CD1c-positive myeloid dendritic cell (primary cell): ENCODE data around the gene PGA4.
"Not testable (repeated sequence)": the region's sequence is repeated elsewhere in the genome, so short reads cannot be mapped to it uniquely, and the experiment has no call there.

ENCODE experiments used
- DNase-seq: peaks from one replicate; pipeline ENCODE4 v3.0.0-alpha.2; 2016; ENCODE audit errors: extremely low spot score

PGA4 gene

DNA sequence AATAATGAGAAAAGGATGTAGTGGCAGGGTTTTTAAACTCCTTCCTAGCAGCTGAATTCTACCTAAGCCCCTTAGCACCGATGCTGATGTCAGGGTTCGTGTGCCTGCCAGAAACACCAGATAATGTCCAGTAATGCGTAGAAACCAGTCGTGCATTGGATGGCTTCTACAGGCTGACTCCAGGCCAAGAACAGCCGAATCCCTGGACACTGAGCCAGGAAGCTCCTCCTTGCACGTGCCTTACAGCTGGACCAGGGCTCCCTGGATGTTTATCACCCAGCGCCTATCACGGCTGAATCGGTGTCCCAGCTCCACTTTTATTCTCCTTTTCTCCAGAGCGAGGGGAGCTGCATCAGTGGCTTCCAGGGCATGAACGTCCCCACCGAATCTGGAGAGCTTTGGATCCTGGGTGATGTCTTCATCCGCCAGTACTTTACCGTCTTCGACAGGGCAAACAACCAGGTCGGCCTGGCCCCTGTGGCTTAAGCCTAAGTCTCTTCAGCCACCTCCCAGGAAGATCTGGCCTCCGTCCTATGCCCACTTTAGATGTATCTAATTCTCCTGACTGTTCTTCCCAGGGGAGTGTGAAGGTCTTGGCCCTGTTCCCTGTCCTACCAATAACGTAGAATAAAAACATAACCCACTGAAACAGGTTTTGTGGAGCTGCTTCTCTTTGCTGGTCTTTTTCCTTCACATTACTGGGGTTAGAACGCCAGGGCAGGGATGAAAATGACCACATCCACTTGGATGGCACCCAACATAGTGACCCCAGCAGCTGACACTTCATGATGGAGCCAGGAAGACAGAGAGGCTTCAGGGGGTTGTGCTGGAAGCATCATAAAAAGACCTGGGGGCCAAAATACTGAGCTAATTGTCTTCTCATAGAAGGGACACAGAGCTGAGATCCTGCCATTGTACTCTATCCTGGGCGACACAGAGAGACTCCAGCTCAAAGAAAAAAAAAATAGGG lies 28.9 kb downstream of the PGA4 start:
- not testable (repeated sequence) for DNase-seq

DNA sequence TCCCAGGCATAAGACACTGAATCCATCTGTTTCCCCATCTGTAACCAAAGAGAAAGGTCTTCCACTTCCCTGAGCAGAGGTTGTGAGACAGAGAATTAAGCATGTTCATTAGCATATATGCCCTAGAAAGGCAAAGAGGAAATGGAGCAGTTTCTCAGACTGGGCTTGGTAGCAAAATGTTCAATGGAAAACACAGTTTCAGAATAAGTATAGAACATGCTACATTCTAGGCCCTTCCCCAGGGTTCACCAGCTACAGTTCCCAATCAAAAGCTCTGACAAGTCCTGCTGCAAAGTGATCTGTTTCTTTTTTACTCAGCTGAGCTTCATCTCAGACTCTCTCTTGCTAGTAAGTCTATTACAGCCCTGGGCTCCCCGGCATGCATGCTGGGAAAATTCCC lies 30.2 kb downstream of the PGA4 start:
- not testable (repeated sequence) for DNase-seq

DNA sequence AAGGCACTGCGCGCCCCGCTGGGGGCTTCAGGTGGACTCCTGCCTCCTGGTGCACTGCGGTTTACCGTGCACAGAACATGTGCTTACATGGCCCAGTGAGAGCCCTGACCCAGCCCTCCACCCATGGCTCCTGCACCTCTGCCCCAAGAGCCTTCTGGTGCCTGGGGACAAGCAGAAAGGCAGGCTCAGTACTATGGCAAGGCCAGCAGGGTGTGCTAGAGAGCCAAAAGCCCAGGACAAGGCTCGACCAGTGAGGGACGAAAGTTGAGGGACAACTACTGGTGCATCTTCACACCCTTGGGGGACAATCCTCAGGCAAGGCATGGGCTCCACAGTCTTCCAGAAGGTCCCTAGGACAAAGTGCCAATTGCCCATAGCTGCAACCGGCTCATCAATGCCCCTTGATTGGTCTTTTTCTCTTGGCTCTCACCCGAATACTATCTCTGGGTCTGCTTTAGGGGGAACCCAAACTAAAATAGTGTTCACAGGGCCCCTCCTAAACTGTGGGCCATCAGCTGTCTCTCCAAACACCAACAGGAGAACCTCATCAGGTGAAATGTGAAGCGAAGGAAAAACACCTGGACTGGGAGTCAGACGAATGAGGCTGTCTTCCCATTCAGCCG lies 32.4 kb downstream of the PGA4 start:
- peak; percentile 75 for DNase-seq

DNA sequence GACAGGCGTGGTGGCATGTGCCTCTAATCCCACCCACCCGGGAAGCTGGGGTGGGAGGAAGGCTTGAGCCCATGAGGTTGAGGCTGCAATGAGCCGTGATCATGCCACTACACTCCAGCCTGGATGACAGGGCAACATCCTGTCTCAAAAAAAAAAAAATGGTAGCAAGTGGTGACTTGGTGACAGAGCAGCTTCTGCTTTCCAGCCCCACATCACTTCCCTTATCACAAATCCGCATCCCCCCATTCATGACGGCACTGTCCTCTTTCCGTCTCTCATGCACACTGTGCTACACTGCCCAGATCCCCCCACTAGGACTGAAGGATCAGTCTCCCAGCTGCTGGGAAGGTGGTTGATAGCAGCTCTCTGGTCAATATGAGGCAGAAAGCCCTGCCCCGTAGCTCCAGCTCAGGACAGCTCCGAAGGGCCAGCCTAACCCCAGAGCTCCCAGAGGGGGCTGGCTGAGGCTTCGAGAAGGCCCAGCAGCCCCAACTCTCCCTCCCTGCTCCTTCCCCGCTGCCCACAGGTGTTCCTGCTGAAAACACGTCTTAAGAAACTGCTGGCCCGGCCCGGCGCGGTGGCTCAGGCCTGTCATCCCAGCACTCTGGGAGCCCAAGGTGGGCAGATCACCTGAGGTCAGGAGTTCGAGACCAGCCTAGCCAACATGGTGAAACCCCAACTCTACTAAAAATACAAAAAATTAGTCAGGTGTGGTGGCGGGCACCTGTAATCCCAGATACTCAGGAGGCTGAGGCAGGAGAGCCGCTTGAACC lies 34.7 kb downstream of the PGA4 start:
- DNase-seq, result peak; percentile 63

DNA sequence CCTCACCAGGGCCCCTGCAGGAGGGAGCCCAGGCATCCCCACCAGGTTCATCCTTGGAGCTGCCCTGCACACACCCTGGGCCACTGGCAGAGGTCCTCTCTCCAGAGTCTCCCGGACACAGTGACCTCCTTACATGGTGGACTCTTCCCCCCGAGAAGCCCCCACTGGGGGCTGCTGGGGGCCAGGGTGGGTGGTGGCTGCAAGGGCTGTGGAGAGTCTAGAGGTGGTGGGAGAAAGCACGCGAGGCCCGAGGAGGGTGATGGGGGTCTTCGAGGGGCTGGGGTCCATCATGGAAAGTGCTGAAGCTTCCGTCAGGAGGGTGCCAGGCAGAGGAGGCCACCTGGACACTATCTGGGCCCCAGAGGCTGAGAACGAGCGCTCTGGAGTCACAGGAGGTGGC lies 36.4 kb downstream of the PGA4 start:
- DNase-seq, result no peak

DNA sequence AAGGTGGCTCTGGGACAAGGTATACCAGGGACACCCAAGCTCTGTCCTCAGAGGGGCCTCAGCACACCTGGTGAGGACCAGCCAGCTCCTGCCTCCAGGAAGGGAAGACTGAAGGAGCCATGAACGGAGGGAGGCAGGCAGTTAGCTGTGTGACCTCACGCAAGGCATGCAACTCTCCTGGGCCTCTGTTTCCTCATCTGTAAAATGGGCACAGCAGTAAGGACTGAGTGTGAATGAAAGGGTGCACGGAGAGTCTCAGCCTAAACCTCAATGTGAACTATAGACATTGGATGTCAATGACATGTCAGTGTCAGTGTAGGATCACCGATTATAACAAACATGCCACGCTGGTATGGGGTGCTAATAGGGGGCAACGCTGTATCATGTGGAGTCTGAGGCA lies 37.2 kb downstream of the PGA4 start:
- no peak for DNase-seq

DNA sequence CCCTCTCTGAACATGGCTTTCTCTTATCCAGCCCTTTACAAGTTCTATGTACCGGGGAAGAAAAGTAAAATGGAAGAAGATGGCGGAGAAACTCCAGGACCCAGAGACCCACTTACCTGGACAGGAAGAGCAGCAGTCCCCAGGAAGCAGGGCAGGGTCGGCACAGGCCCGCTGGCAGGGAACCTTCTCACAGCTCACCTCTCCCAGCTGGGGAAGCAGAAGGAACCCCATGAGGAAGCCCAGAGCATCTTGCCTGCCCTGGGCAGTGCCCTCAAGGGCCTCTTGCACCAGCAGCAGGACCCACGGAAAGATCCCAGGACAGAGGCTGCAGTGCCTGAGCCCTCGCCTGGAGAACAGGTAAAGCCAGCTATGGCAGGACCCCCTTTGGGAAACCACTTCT lies 42.2 kb downstream of the PGA4 start:
- DNase-seq, result no peak

DNA sequence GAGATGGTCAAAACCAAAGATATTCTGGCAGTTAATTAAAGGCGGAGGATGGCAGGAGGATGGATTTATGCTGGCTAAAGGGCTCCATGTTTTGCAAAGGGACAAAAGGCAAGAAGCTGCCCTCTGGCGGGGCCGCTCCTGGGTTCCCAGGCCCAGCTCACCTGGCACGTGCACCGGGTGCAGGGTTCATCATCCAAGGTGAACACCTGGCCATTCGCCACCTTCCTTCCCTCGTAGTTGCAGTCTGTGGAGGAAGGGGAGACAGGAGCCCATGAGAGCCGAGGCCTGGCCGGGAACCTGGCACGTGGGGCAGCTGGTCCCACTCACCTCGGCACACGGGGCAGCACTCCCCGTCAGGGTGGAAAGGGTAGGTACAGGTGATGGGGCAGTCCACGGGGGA lies 42.6 kb downstream of the PGA4 start:
- no peak for DNase-seq

DNA sequence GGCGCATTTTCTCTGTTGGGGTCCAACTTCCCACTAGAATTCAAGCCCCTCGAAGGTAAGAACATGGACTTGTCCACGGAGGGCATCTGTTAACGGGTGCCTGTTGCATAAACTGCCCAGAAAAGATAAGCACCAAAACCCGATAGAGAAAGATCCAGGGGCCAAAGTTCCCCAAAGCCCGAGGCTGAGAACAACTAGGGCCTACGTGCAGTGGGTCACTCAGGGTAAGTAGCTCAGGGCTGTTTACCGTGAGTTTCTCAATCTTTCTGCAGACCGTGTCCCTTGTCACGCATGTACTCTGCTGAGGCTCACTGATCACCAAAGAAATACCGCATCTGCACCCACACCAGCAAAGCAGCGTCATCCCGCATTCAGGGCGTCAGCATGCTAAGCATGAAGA lies 43.2 kb downstream of the PGA4 start:
- DNase-seq, result no peak

DNA sequence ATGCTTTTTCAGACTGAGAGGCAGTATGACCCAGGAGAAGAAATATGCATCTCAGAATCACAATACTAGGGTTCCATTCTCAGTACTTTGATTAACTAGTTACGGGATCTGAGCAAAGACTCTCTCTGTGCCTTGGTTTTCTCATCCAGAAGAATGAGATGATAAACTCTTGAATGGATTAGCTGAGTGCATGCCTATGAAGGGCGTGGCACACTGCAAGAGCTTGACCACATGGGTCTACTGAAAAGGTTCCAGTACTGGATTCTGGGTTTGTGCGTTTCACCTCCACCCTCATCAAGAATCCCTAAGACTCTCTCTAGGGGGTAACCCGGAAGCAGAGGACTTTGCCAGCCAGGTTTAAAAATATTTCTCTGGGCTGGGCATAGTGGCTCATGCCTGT lies 44.5 kb downstream of the PGA4 start:
- DNase-seq, result no peak

DNA sequence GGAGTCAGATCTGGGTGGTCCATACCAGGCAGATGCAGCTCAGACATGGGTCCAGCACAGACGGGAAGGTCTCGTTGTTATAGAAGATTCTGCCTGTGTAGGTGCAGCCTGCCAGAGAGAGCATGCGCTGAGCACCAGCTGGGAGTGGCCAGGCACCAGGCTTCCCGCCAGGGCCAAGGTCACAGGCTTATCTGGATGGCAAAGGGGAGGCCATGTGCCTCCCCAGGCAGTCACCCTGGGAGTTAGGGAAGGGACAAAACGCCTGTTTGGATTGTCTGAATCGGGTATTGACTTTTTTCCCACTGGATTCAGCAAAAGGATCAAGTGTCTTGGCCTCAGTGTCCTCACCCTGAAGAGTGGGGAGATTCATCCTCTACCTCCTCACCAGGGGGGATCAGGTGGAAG lies 45.3 kb downstream of the PGA4 start:
- no peak for DNase-seq

DNA sequence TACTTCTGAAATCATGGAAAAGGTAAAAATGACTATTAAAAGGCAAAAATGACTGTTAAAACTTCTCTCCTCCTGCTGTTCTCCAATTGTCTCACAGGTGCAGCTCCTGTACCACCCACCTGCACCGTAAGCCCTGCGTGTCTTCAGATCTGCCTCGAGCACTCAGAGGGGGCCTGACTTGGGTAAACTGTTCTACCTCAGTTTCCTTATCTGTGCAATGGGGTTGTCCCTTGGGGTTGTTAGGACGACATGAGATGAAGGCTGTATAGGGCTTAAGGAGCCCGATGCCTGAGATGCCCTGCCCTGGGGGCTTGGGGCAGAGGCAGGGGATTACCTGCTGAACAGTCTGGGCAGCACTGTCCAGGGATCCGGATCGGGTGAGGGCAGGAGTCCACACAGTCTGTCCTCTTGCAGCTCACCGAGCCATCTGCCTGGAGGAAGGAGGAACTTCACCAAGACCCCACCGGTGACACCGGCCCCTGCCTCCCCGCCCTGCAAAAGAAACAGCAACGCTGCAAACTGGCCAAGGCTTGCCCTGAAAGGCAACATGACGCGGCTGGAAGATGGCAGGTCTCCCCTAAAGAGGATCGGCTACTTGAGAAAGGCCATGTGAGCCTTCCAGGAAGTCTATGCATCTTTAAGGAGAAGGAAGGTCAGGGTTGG lies 46.6 kb downstream of the PGA4 start:
- no peak for DNase-seq

DNA sequence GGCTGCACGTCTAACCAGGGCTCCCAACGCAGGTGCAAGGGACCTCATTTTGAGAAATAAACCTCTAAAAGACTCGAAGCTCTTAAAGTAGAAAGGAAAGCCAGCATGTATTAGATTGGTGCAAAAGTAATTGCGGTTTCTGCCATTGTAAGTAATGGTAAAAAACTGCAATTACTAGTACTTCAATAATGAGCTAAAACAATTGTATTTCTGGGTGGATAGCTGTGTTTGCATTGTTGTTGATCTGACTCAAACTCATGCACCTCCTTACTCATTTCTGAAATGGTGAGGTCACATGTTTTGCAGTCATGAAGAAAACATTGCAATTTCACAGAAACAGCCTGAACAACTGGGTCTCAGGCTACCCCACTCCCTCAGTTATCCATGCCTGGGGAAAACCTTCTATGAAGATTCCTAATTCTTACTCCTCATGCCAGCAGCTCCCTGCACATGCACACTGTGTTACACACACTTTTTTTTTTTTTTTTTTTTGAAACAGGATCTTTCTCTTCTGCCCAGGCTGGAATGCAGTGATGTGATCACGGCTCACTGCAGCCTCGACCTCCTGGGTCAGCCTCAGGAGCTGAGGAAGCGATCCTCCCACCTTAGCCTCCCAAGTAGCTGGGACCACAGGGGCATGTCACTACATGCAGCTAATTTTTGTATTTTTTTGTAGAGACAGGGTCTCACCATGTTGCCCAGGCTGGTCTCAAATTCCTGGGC lies 48.4 kb downstream of the PGA4 start:
- peak; percentile 12 for DNase-seq

DNA sequence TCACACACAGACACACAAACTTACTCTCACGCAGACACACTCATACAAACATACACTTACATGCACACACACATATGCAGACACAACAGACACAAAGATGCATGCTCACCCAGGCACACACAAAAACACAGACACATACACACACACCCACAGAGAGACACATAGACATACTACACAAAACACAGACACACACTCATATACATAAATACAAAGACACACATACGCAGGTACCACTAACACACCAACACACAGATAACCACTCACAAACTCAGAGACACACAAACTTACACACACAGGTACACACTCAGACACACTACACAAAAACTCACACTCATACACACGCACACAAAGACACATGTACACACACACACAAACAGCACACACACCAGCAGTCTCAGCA lies 50.6 kb downstream of the PGA4 start:
- DNase-seq, result no peak

DNA sequence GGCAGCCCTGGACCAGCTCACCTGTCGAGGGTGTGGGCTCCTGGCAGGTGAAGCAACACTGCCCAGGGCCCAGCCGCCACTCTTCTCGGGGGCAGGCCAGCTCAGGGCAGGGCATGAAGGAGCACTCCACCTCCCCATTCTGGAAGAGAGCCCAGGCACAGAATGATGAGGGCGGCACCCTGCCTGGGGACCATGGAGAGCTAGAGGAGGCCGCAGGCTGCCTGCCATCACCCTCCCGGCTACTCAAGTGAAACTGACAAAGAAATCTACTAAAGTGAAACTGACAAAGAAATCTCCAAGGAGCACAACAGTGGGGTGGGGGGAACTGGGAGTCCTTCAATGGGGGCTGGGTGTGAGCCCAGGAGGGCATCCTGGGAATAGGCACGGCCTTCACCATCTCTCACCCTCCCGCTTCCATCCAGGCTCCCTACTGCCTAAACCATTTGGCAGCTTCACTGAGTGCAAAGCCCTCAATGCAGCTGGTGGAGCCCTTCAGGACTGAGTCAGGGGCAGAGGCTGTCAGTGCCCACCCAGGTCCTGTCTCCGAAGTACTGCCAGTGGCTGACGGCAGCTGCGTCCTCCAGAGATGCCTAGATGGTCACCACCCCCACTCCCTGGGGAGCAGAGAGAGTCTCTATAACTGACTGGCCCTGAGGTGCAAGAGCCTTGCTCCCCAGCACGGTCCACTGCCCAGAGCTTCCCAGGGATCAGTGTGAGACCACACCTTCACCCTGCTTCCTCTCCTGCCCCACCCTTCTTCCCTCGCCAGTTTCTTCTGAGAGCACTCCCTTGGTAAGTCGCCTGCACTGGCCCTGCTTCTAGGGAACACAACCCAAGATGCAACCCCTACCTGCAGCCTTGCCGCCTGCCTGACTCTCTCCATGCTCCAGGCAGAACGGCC lies 51.3 kb downstream of the PGA4 start:
- DNase-seq, result no peak

DNA sequence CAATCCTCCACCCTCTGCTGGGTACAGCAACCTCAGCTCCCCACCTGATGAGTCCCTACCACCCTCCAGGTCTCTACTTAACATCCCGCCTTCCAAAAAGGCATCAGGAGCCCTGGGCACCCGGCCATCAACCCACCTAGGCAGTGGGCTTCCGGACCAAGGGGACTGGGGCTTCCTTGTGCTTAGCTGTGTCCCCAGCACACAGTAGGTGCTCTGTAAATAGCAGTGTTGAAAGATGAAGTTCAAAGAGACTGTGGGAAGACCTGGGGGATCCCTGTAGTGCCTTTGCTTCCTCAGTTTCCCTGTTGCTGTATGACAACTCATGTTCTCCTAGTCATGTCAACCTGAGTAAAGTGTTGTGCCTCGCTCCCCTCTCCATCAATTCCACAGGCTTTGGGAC lies 51.9 kb downstream of the PGA4 start:
- no peak for DNase-seq

DNA sequence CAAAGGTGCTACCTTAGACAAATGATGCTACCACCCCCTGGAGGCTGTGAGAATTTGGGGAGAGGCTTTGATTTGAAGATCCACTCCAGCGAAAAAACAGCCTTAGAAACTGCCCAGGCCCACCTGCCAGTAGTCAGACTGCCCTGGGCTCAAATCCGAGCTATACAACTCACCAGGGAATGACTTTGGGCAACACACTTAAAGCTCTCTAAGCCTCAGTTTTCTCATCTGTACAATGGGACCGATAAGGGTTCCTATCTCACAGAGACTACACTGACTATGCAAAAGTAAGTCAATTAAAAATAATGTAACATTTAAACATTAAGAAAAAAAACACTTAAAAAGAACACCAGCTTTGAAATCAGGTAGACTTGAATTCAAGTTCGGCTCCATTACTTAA lies 53.0 kb downstream of the PGA4 start:
- DNase-seq, result no peak

DNA sequence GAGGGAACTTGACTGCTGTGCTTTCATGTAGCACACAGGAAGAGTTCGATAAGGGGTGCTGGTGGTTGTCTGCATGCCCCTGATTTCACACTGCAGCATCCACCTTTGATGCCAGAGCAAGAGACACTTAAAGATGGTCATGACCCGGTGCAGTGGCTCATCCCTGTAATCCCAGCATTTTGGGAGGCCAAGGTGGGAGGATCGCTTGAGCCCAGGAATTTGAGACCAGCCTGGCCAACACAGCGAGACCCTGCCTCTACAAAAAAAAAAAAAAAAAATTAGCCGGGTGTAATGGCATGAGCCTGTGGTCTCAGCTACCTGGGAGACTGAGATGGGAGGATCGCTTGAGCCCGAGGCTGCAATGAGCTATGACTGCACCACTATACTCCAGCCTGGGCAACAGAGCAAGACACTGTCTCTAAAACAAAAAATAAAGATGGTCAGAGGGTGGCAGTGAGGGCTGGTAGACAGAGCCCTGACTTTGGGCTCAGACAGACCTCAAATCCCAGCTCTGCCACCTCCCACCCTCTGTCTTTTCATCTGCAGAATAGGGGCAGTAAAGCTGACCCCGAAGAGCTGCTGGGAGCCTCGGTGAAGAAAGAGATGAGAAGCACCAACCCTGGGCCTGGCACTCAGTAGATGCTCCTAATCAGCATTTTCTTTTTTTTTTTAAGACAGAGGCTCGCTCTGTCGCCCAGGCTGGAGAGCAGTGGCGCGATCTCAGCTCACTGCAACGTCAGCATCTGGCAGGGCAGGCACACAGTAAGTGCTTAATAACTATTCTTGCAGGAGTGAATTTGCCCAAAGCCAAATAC lies 55.2 kb downstream of the PGA4 start:
- DNase-seq, result no peak

DNA sequence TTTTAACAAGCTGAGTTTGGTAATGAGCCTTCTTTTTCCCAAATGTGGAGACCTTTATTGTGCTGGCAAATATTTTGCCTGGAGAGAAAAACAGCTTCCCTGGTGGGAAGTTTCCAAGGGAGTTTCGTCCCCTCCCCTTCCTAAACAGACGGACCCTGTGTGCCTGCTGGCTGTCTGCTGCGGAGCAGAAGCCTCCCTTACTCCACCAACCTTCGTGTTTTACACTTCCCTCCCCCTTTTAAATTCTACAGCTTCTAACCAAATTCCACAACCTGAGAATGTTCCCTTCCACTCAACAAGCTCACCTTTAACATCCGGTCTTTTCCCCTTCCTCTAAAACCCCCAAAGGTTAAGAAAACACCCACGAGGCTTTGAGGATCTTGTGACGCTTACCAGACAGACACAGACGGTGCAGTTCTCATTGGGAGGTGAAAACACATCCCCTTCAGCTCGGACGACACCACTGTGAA lies 55.9 kb downstream of the PGA4 start:
- no peak for DNase-seq
